GM12801 (cell line): Measurements from ENCODE around the gene COL23A1.

ENCODE experiments used
- CTCF ChIP-seq: IDR thresholded peaks from one replicate; pipeline ENCODE4 v1.5.1; 2011; ENCODE audit warnings: control low read depth; ENCODE audit not compliant: insufficient read length; ENCODE audit errors: extremely low read depth

Gene COL23A1

GRCh38 chr5:178474562-178475184, 115.5 kb downstream of the COL23A1 start:
- no peak for TF ChIP-seq CTCF

- TF ChIP-seq CTCF, result no peak
Measured at GRCh38 chr5:178473854-178474253, 116.3 kb downstream of the COL23A1 start.

GRCh38 chr5:178472138-178472537, 118.1 kb downstream of the COL23A1 start:
- TF ChIP-seq CTCF, result no peak

- TF ChIP-seq CTCF, result no peak
Measured at GRCh38 chr5:178471711-178472110, 118.5 kb downstream of the COL23A1 start.

GRCh38 chr5:178470760-178471025, 119.5 kb downstream of the COL23A1 start:
- no peak for TF ChIP-seq CTCF

GRCh38 chr5:178469975-178470759, 120.0 kb downstream of the COL23A1 start:
- TF ChIP-seq CTCF, result no peak

- TF ChIP-seq CTCF, result no peak
Measured at GRCh38 chr5:178469011-178469974, 120.9 kb downstream of the COL23A1 start.
